ENCODE data around the gene ABCG4. TPM values are rescaled to one million over a fixed set of nuclear protein-coding genes. Genes with fewer than 3 reads are reported as not detected.
A peak's percentile ranks its signal among the peaks of the same experiment; 100 is the strongest.
"Not testable (repeated sequence)": the region's sequence is repeated elsewhere in the genome, so short reads cannot be mapped to it uniquely, and the experiment has no call there.

Gene ABCG4
- total RNA-seq, 2 donors from 2014 or later: 0.33 TPM; not detected in 1

GRCh38 chr11:119101759-119102423 is 47.0 kb upstream of the ABCG4 start, which contains the start of gene DPAGT1:
DPAGT1 (minus strand) TSS chr11:119101853; CDS start chr11:119101655, 198 bp downstream.
- Histone ChIP-seq H3K27ac (peak within 1 kb of the TSS; percentile 78 to 96 (median 92)), H3K4me3 (peak within 1 kb of the TSS; percentile 65 to 79), H3K36me3 (replicated peaks in 1 of 2; ENCODE audit: insufficient read depth in 1 of 2, low read depth in 2 of 2) (peaks cover 0 to 12% of the 10 kb centered on the region in 2 donors), H3K9me3 (no peaks in the 10 kb centered on the region), H3K4me1 (peaks cover 29% of the 10 kb centered on the region), H3K27me3 (no peaks in the 10 kb centered on the region)
- ATAC-seq (peak; percentile 94), DNase-seq (peak; percentile 90 to 97 (median 94))
- intact Hi-C loops (cut with DNase I): no loop called here
- TF ChIP-seq CTCF (IDR thresholded peaks at IDR 0.05) (peak in 1 of 7 experiments; percentile 7), POLR2A (IDR thresholded peaks at IDR 0.05) (peak in 2 of 3 donors; percentile 59 to 66)
- 0% methylated on average over 32 of the region's 32 CpGs for WGBS, 2 donors

- peaks cover 33% of the 10 kb centered on the region for H3K4me1 ChIP-seq
- H3K9me3 ChIP-seq; ATAC-seq; intact Hi-C loops (cut with DNase I); H3K27me3 ChIP-seq; H3K4me3 ChIP-seq; DNase-seq; H3K36me3 ChIP-seq (replicated peaks in 1 of 2; ENCODE audit: insufficient read depth in 1 of 2, low read depth in 2 of 2): not testable (repeated sequence)
- peak overlapping the region; percentile 85 to 96 (median 92) for H3K27ac ChIP-seq
- 85 to 91% methylated on average over 14 to 18 of the region's 18 CpGs for WGBS, 2 donors
Observed at GRCh38 chr11:119103161-119103664, 45.6 kb upstream of the ABCG4 start.

GRCh38 chr11:119103793-119104192 is 45.1 kb upstream of the ABCG4 start:
- 52 to 58% methylated on average over 4 of the region's 4 CpGs for WGBS, 2 donors
- Histone ChIP-seq H3K36me3 (replicated peaks in 1 of 2; ENCODE audit: insufficient read depth in 1 of 2, low read depth in 2 of 2) (no peaks in the 10 kb centered on the region), H3K4me3 (no peak overlapping the region), H3K27me3 (no peaks in the 10 kb centered on the region), H3K9me3 (no peaks in the 10 kb centered on the region), H3K27ac (no peak overlapping the region), H3K4me1 (peaks cover 39% of the 10 kb centered on the region)
- intact Hi-C loops (cut with DNase I): no loop called here
- no peak for DNase-seq
- ATAC-seq: no peak
- TF ChIP-seq POLR2A (IDR thresholded peaks at IDR 0.05) (no peak), CTCF (IDR thresholded peaks at IDR 0.05) (no peak)

GRCh38 chr11:119106564-119107537 is 42.0 kb upstream of the ABCG4 start, which contains the start of gene C2CD2L:
C2CD2L (plus strand) TSS chr11:119107344; CDS start chr11:119107742, 398 bp downstream.
- H3K4me3 ChIP-seq: peak within 1 kb of the TSS; percentile 84 to 97
- H3K36me3 ChIP-seq (replicated peaks in 1 of 2; ENCODE audit: insufficient read depth in 1 of 2, low read depth in 2 of 2): peaks cover 0 to 6% of the 10 kb centered on the region in 2 donors
- DNase-seq (peak; percentile 88 to 94 (median 91)), ATAC-seq (peak; percentile 89)
- TF ChIP-seq POLR2A (IDR thresholded peaks at IDR 0.05) (peak in 2 of 3 donors; percentile 41 to 54), CTCF (IDR thresholded peaks at IDR 0.05) (peak in 1 of 7 experiments; percentile 7)
- intact Hi-C loops (cut with DNase I): no loop called here
- 0 to 1% methylated on average over 20 to 43 of the region's 49 CpGs for WGBS, 2 donors
- peaks cover 35% of the 10 kb centered on the region for H3K4me1 ChIP-seq
- no peaks in the 10 kb centered on the region for H3K9me3 ChIP-seq
- no peaks in the 10 kb centered on the region for H3K27me3 ChIP-seq
- peak within 1 kb of the TSS; percentile 49 to 78 (median 74) for H3K27ac ChIP-seq
